OCI-M1 (cell line): ENCODE data around the gene CFAP300.
A peak's percentile ranks its signal among the peaks of the same experiment; 100 is the strongest.

ENCODE experiments used
- DNase-seq: peaks from one replicate; lab custom pipeline; 2025; lab: John Stamatoyannopoulos, UW

Gene CFAP300

GRCh38 chr11:102047305-102047924, at the start of gene CFAP300:
CFAP300 (plus strand) TSS chr11:102047437; CDS start chr11:102047471, 34 bp downstream.
- no peak for DNase-seq

- DNase-seq = no peak
Measured at GRCh38 chr11:102001657-102002338, 45.4 kb upstream of the CFAP300 start.

- DNase-seq = no peak
Measured at GRCh38 chr11:102004220-102004619, 43.0 kb upstream of the CFAP300 start.

GRCh38 chr11:102005306-102005705, 41.9 kb upstream of the CFAP300 start:
- DNase-seq = no peak

- no peak for DNase-seq
Measured at GRCh38 chr11:102006835-102007566, 40.2 kb upstream of the CFAP300 start.

GRCh38 chr11:102007567-102008437, 39.4 kb upstream of the CFAP300 start:
- DNase-seq = peak; percentile 71

- no peak for DNase-seq
Measured at GRCh38 chr11:102010776-102011494, 36.3 kb upstream of the CFAP300 start.

- no peak for DNase-seq
Measured at GRCh38 chr11:102012946-102013345, 34.3 kb upstream of the CFAP300 start.

GRCh38 chr11:102014756-102015155, 32.5 kb upstream of the CFAP300 start:
- DNase-seq = no peak

GRCh38 chr11:102017026-102017425, 30.2 kb upstream of the CFAP300 start:
- no peak for DNase-seq

- no peak for DNase-seq
Measured at GRCh38 chr11:102026217-102026616, 21.0 kb upstream of the CFAP300 start.

GRCh38 chr11:102026959-102027358, 20.3 kb upstream of the CFAP300 start:
- DNase-seq = no peak

- DNase-seq = no peak
Measured at GRCh38 chr11:102036757-102037156, 10.5 kb upstream of the CFAP300 start.

GRCh38 chr11:102046841-102047240, 396 bp upstream of the CFAP300 start:
- no peak for DNase-seq

GRCh38 chr11:102050927-102051575, 3.8 kb downstream of the CFAP300 start:
- no peak for DNase-seq

- DNase-seq = peak; percentile 6
Measured at GRCh38 chr11:102061276-102061675, 14.0 kb downstream of the CFAP300 start.

- no peak for DNase-seq
Measured at GRCh38 chr11:102062106-102062505, 14.9 kb downstream of the CFAP300 start.

- no peak for DNase-seq
Measured at GRCh38 chr11:102064316-102064715, 17.1 kb downstream of the CFAP300 start.

- no peak for DNase-seq
Measured at GRCh38 chr11:102070766-102071165, 23.5 kb downstream of the CFAP300 start.

- DNase-seq = no peak
Measured at GRCh38 chr11:102071497-102072472, 24.5 kb downstream of the CFAP300 start.
